ENCODE measurements around the gene MCF2L2.

DNA sequence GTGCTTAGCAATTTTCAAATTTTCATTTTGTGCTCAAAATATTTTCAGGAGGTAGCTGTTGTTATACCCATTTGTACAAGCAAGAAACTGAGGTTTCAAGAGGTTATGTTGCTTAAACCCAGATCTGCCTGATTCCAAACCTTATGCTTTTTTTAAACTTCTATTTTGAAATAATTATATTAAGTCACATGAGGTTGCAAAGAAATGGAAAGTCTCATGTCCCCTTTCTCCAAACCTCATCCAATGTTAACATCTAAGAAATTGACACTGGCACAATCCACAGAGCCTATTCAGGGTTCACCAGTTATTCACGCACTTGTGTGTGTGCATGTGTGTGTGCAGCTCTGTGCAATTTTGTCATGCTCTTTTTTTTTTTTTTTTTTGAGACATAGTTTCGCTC is 140.3 kb downstream of the MCF2L2 start:
- TF ChIP-seq, protein P1, sequence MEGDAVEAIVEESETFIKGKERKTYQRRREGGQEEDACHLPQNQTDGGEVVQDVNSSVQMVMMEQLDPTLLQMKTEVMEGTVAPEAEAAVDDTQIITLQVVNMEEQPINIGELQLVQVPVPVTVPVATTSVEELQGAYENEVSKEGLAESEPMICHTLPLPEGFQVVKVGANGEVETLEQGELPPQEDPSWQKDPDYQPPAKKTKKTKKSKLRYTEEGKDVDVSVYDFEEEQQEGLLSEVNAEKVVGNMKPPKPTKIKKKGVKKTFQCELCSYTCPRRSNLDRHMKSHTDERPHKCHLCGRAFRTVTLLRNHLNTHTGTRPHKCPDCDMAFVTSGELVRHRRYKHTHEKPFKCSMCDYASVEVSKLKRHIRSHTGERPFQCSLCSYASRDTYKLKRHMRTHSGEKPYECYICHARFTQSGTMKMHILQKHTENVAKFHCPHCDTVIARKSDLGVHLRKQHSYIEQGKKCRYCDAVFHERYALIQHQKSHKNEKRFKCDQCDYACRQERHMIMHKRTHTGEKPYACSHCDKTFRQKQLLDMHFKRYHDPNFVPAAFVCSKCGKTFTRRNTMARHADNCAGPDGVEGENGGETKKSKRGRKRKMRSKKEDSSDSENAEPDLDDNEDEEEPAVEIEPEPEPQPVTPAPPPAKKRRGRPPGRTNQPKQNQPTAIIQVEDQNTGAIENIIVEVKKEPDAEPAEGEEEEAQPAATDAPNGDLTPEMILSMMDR (conservative IDR thresholded peaks at IDR 0.05; ENCODE audit: low read depth in 2 of 2): no peak
- no peak for TF ChIP-seq CREB1 (CRISPR knock-in tag; IDR thresholded peaks at IDR 0.05; ENCODE audit: low read depth)
- TF ChIP-seq, protein P2, sequence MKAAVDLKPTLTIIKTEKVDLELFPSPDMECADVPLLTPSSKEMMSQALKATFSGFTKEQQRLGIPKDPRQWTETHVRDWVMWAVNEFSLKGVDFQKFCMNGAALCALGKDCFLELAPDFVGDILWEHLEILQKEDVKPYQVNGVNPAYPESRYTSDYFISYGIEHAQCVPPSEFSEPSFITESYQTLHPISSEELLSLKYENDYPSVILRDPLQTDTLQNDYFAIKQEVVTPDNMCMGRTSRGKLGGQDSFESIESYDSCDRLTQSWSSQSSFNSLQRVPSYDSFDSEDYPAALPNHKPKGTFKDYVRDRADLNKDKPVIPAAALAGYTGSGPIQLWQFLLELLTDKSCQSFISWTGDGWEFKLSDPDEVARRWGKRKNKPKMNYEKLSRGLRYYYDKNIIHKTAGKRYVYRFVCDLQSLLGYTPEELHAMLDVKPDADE (IDR thresholded peaks at IDR 0.05): no peak
- TF ChIP-seq EZH2 (IDR thresholded peaks at IDR 0.05; ENCODE audit: low read depth, unreplicated experiment): no peak
- no peak for TF ChIP-seq ZNF114 (CRISPR knock-in tag; IDR thresholded peaks at IDR 0.05)
- TF ChIP-seq POLR2AphosphoS5 (IDR thresholded peaks at IDR 0.05; ENCODE audit: low read depth): no peak
- TF ChIP-seq NANOG (IDR thresholded peaks at IDR 0.05; ENCODE audit: borderline replicate concordance): no peak
- no peak for TF ChIP-seq EZH2phosphoT487 (IDR thresholded peaks at IDR 0.05; ENCODE audit: unreplicated experiment)
- TF ChIP-seq, protein P3, sequence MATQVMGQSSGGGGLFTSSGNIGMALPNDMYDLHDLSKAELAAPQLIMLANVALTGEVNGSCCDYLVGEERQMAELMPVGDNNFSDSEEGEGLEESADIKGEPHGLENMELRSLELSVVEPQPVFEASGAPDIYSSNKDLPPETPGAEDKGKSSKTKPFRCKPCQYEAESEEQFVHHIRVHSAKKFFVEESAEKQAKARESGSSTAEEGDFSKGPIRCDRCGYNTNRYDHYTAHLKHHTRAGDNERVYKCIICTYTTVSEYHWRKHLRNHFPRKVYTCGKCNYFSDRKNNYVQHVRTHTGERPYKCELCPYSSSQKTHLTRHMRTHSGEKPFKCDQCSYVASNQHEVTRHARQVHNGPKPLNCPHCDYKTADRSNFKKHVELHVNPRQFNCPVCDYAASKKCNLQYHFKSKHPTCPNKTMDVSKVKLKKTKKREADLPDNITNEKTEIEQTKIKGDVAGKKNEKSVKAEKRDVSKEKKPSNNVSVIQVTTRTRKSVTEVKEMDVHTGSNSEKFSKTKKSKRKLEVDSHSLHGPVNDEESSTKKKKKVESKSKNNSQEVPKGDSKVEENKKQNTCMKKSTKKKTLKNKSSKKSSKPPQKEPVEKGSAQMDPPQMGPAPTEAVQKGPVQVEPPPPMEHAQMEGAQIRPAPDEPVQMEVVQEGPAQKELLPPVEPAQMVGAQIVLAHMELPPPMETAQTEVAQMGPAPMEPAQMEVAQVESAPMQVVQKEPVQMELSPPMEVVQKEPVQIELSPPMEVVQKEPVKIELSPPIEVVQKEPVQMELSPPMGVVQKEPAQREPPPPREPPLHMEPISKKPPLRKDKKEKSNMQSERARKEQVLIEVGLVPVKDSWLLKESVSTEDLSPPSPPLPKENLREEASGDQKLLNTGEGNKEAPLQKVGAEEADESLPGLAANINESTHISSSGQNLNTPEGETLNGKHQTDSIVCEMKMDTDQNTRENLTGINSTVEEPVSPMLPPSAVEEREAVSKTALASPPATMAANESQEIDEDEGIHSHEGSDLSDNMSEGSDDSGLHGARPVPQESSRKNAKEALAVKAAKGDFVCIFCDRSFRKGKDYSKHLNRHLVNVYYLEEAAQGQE (IDR thresholded peaks at IDR 0.05; ENCODE audit: unreplicated experiment): no peak
- no peak for TF ChIP-seq ZNF331 (CRISPR knock-in tag; IDR thresholded peaks at IDR 0.05; ENCODE audit: low read depth)
- no peak for TF ChIP-seq JUNB (IDR thresholded peaks at IDR 0.05; ENCODE audit: unreplicated experiment)

All from GM23338 (cell line).